Naive thymus-derived CD8-positive, alpha-beta T cell (primary cell): ENCODE data around the gene MCM3AP. TPM values are rescaled to one million over a fixed set of nuclear protein-coding genes. Genes with fewer than 3 reads are reported as not detected.

Experiments
- ATAC-seq, 2 donors: fragments of 150-1000 bp; cut with Tn5 transposase in 1 of 2; sonication (Bioruptor Pico), chemical (Tn5 transposase) in 1 of 2; 1 replicate in 1 of 2; 2 replicates in 1 of 2; pipeline ENCODE4 v1.10.0; 2021; ENCODE audit warnings: mild to moderate bottlenecking in 2 of 2, moderate library complexity in 2 of 2
- POLR2A ChIA-PET: fragments of 350-600 bp; sonication (Branson Sonifier 250); formaldehyde crosslinking; loops from one replicate; lab custom pipeline; 2021; ENCODE audit warnings: antibody characterized with exemption; lab: Charles Lee
- DNase-seq, 10 donors: peaks; one replicate each; pipeline versions ENCODE4 v3.0.0 to v3.0.0-alpha.2; 2020 to 2022
- H3K27ac Mint-ChIP-seq, 10 donors: one replicate each; pipeline ENCODE4 v1.8.0; 2020 to 2022; ENCODE audit warnings: mild to moderate bottlenecking in 10 of 10, mixed read lengths in 10 of 10, moderate library complexity in 4 of 10, inconsistent platforms in 1 of 10
- H3K27me3 Mint-ChIP-seq, 5 donors: one replicate each; pipeline ENCODE4 v1.8.0; 2021 to 2022; ENCODE audit warnings: mixed read lengths in 5 of 5
- H3K36me3 Mint-ChIP-seq, 3 donors: one replicate each; pipeline ENCODE4 v1.8.0; 2020 to 2022; ENCODE audit warnings: mixed read lengths in 3 of 3, mild to moderate bottlenecking in 2 of 3, inconsistent platforms in 1 of 3
- H3K4me1 Mint-ChIP-seq, 4 donors: one replicate each; pipeline ENCODE4 v1.8.0; 2021 to 2022; ENCODE audit warnings: mixed read lengths in 4 of 4
- H3K4me3 Mint-ChIP-seq, 10 donors: one replicate each; pipeline ENCODE4 v1.8.0; 2020 to 2022; ENCODE audit warnings: mild to moderate bottlenecking in 10 of 10, mixed read lengths in 10 of 10, moderate library complexity in 6 of 10, inconsistent platforms in 1 of 10
- H3K9me3 Mint-ChIP-seq, 9 donors: one replicate each; pipeline ENCODE4 v1.8.0; 2020 to 2022; ENCODE audit warnings: mixed read lengths in 9 of 9, mild to moderate bottlenecking in 3 of 9, inconsistent platforms in 1 of 9, moderate library complexity in 1 of 9
- polyA plus RNA-seq, 3 donors: library from polyadenylated mRNA; unstranded; fragments of 300-500 nt; fragmentation: Illumina TruSeq; gene quantifications; one replicate each; pipeline ENCODE4 v1.2.3, GENCODE V29; 2021
- total RNA-seq, 8 experiments: library from RNA in 2 of 8; stranded (reverse) in 2 of 8; gene quantifications; one replicate each; pipeline ENCODE4 v1.2.3 and lab custom pipeline; 2021 to 2026

MCM3AP gene
- total and polyA plus RNA-seq, 5 experiments from 2014 or later, result 40.5 to 187 (median 61.0) TPM

DNA sequence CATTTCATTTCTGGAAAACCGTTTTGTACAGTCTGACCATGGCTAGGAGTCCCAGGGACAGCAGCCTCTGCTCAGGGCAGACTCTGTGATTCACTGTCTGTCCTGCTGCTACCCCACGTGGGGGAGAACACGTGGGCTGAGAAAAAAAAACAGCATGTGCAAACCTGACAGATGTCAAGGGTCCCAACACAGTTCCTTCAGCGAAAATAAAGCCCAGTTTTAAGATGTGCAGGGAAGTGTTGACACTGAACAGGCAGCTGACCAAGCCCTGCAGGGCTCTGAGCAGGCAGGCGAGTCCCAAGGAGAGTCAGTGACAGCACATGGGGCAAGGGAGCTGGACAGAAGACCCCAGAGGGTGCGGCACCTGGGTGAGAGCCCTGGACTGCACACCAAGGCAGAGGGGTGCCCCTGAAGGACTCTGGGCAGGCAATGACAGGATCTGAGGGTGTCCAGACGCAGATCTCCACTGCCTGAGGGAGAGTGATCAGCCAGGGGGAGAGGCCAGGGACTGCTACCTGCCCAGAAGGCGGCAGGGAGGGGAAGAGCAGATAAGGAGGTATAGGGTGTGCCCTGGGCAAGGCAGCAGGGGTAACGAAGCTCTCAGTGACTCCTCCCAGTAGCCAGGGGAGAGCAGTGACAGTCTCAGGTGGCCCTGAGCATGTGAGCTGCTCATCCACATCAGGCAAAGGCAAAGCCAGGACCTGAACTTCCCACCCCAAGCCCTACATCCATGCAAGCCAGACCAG, 96.0 kb downstream of the MCM3AP start:
- Mint-ChIP-seq H3K36me3 (peaks cover 4 to 6% (median 4%) of the 10 kb centered on the region in 3 donors), H3K4me3 (no peak overlapping the region), H3K4me1 (peaks cover 0 to 11% (median 7%) of the 10 kb centered on the region in 4 donors), H3K27me3 (no peaks in the 10 kb centered on the region), H3K9me3 (no peaks in the 10 kb centered on the region), H3K27ac (peak overlapping the region in 2 of 10 donors; percentile 6 to 90)
- no peak for DNase-seq
- no peak for ATAC-seq
- POLR2A ChIA-PET, result no interaction called here

DNA sequence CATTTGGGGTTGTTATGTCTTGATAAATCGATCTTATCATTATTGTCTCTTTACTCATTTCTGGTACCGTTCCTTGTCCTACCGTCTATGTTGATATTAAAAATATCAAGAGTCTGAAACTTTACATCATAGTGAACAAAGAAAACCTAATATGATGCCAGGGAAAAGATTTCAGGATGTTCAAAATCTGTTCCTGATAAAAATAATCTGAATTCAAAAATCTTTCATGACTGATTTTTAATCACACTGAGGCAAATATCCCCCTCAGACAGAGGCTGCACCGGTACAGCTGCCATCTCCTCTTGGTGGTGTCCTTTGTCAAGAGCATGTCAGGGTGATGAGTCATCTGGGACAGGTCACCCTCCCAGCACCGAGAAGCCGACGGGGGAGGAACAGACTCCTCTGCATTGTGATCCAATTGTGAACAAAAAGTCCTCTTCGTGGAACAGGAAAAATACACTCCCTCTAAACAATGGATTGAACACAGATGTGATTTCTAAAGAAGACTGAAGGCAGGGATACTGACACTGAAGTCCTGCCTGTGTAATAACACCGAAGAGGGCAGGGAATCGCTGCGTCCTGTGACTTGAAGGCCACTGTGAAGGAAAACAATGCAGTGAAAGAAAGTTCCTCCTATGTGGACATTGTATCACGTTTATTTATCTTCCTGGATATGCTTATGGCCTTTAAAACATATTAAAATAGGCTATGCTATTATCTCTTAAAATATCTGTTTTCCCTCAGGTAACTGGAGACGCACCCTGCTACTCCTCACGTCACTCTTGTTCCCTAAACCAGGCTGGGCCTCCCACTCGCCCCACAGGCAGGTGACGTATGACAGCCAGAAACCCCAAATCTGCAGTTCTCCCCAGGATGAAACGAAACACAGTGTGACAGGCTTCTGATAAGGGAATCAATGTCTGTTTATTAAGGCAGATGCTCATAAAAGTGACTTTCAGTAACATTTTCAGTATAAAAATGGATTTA, 96.9 kb downstream of the MCM3AP start:
- POLR2A ChIA-PET, result interaction anchor here (0.7 kb wide), 1 partner anchor 39 kb away, joined by 3 read pairs; no protein-coding TSS in a partner anchor
- Mint-ChIP-seq H3K27ac (peak overlapping the region in 3 of 10 donors; percentile 63 to 90 (median 81)), H3K36me3 (peaks cover 0 to 4% (median 0%) of the 10 kb centered on the region in 3 donors), H3K27me3 (no peaks in the 10 kb centered on the region), H3K4me3 (no peak overlapping the region), H3K4me1 (peaks cover 0 to 11% (median 7%) of the 10 kb centered on the region in 4 donors), H3K9me3 (no peaks in the 10 kb centered on the region)
- DNase-seq (no peak), ATAC-seq (no peak)

DNA sequence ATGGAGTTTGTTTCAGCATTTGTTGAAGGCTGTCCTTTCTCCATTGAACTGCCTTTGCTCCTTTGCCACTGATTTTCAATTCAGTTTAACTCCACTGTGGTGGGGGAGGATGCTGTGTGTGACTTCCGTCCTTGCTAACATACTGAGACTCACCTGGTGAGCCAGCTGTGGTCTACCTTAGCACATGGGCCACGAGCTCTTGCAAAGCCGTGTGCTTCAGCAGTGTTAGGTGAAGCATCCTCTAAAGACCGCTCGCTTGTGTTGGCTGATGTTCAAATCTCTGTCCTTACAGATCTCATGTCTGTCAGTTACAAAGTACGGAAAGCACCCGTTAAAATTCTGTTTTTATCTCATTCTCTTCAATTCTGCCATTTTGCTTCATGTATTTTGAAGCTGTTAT, 97.6 kb downstream of the MCM3AP start:
- ATAC-seq (no peak), DNase-seq (no peak)
- peak overlapping the region in 2 of 10 donors; percentile 53 to 63 for H3K27ac Mint-ChIP-seq
- peaks cover 0 to 14% (median 7%) of the 10 kb centered on the region in 4 donors for H3K4me1 Mint-ChIP-seq
- H3K9me3 Mint-ChIP-seq, result no peaks in the 10 kb centered on the region
- POLR2A ChIA-PET, result interaction anchor here (0.7 kb wide), 1 partner anchor 40 kb away, joined by 3 read pairs; no protein-coding TSS in a partner anchor
- peak overlapping the region in 1 of 10 donors; percentile 7 for H3K4me3 Mint-ChIP-seq
- H3K27me3 Mint-ChIP-seq, result no peaks in the 10 kb centered on the region
- peaks cover 0 to 4% (median 0%) of the 10 kb centered on the region in 3 donors for H3K36me3 Mint-ChIP-seq

DNA sequence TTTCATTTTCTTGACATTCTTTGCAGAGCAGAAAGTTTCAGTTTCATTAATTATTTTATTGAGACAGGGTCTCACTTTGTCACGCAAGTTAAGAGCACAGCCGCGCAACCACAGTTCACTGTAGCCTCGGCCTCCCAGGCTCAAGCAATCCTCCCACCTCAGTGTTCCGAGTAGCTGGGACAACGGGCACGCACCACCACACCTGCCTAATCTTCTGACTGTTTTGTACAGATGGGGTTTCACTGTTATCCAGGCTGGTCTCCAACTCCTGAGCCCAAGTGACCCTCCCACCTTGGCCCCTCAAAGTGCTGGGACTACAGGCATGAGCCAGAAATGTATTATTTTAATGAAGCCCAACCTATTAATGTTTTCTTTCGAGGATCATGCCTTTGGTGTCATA, 98.2 kb downstream of the MCM3AP start:
- H3K27ac Mint-ChIP-seq, result peak overlapping the region in 1 of 10 donors; percentile 53
- no peak overlapping the region for H3K4me3 Mint-ChIP-seq
- DNase-seq (no peak), ATAC-seq (no peak)
- no peaks in the 10 kb centered on the region for H3K9me3 Mint-ChIP-seq
- no peaks in the 10 kb centered on the region for H3K27me3 Mint-ChIP-seq
- peaks cover 0 to 4% (median 0%) of the 10 kb centered on the region in 3 donors for H3K36me3 Mint-ChIP-seq
- H3K4me1 Mint-ChIP-seq, result peaks cover 0 to 15% (median 7%) of the 10 kb centered on the region in 4 donors
- POLR2A ChIA-PET, result no interaction called here

DNA sequence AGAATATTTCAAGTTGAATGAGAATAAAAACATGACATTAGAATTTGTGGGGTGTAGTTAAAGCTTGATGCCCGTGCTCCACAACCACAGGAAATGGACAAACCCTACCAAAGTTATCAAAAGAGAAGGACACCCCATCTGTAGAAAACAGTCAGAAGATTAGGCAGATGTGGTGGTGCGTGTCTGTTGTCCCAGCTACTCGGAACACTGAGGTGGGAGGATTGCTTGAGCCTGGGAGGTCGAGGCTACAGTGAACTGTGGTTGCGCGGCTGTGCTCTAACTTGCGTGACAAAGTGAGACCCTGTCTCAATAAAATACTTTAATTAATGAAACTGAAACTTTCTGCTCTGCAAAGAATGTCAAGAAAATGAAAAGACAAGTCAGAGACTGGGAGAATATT, 99.7 kb downstream of the MCM3AP start:
- Mint-ChIP-seq H3K9me3 (no peaks in the 10 kb centered on the region), H3K4me3 (peak overlapping the region in 7 of 10 donors; percentile 19 to 91 (median 81)), H3K4me1 (peaks cover 0 to 15% (median 7%) of the 10 kb centered on the region in 4 donors), H3K27me3 (no peaks in the 10 kb centered on the region), H3K36me3 (peaks cover 0 to 4% (median 0%) of the 10 kb centered on the region in 3 donors), H3K27ac (peak overlapping the region in 6 of 10 donors; percentile 16 to 88 (median 68))
- POLR2A ChIA-PET, result interaction anchor here (0.6 kb wide), 1 partner anchor 13 kb away, joined by 3 read pairs; no protein-coding TSS in a partner anchor
- no peak for ATAC-seq
- no peak for DNase-seq

Other genes with a start within 250 kb of the MCM3AP start
- gene COL6A2, start 187.5 kb downstream of the MCM3AP start, total RNA-seq, result 10 to 100 TPM; 91.5 to 98.8 TPM
- gene COL6A2, start 187.5 kb downstream of the MCM3AP start, polyA plus RNA-seq, result 10 to 100 TPM in 1 of 3 donors, 1 to 10 TPM in 2; 3.8 to 13.4 (median 8.8) TPM
- gene FTCD, start 130.0 kb downstream of the MCM3AP start, total RNA-seq, result 1 to 10 TPM; 2.1 to 2.2 TPM
- not detected for gene FTCD, start 130.0 kb downstream of the MCM3AP start, polyA plus RNA-seq
- 10 to 100 TPM; 11.2 TPM for gene SPATC1L, start 101.2 kb downstream of the MCM3AP start, total RNA-seq
- 10 to 100 TPM; 13.0 to 20.5 (median 13.6) TPM for gene SPATC1L, start 101.2 kb downstream of the MCM3AP start, polyA plus RNA-seq
- gene LSS, start 56.8 kb downstream of the MCM3AP start, total RNA-seq, result 10 to 100 TPM; 43.6 to 47.6 TPM
- 10 to 100 TPM; 12.3 to 14.6 (median 14.3) TPM for gene LSS, start 56.8 kb downstream of the MCM3AP start, polyA plus RNA-seq
- gene YBEY, start 731 bp upstream of the MCM3AP start, total RNA-seq, result 10 to 100 TPM; 14.8 to 15.6 TPM
- gene YBEY, start 731 bp upstream of the MCM3AP start, polyA plus RNA-seq, result 10 to 100 TPM; 14.2 to 22.2 (median 14.7) TPM
- gene C21orf58, start 38.3 kb upstream of the MCM3AP start, total RNA-seq, result 1 to 10 TPM; 6.4 to 7.3 TPM
- gene C21orf58, start 38.3 kb upstream of the MCM3AP start, polyA plus RNA-seq, result 1 to 10 TPM in 1 of 3 donors, under 1 TPM in 2; 0.44 to 1.2 (median 0.51) TPM
- 10 to 100 TPM; 80.0 to 86.2 TPM for gene PCNT, start 38.5 kb upstream of the MCM3AP start, total RNA-seq
- gene PCNT, start 38.5 kb upstream of the MCM3AP start, polyA plus RNA-seq, result 10 to 100 TPM; 17.2 to 37.4 (median 19.9) TPM
- gene DIP2A, start 173.3 kb upstream of the MCM3AP start, total RNA-seq, result 100 to 1,000 TPM; 158 to 163 TPM
- 10 to 100 TPM; 26.8 to 33.6 (median 28.6) TPM for gene DIP2A, start 173.3 kb upstream of the MCM3AP start, polyA plus RNA-seq